ENCODE results near the gene SPEF2.
"Not testable (repeated sequence)": the region's sequence is repeated elsewhere in the genome, so short reads cannot be mapped to it uniquely, and the experiment has no call there.

Gene SPEF2

GRCh38 chr5:35820735-35821134 lies 203.1 kb downstream of the SPEF2 start:
- no peak for DNase-seq (ENCODE audit: low spot score)

- peak; percentile 62 for DNase-seq (ENCODE audit: low spot score)
Measured at GRCh38 chr5:35821513-35821912, 203.8 kb downstream of the SPEF2 start.

GRCh38 chr5:35822511-35822910 lies 204.8 kb downstream of the SPEF2 start:
- peak; percentile 63 for DNase-seq (ENCODE audit: low spot score)

GRCh38 chr5:35823347-35824098 lies 205.9 kb downstream of the SPEF2 start:
- DNase-seq (ENCODE audit: low spot score): peak; percentile 36

- no peak for DNase-seq (ENCODE audit: low spot score)
Measured at GRCh38 chr5:35826056-35826455, 208.4 kb downstream of the SPEF2 start.

GRCh38 chr5:35826554-35826953 lies 208.9 kb downstream of the SPEF2 start:
- DNase-seq (ENCODE audit: low spot score): no peak

- no peak for DNase-seq (ENCODE audit: low spot score)
Measured at GRCh38 chr5:35828082-35828598, 210.5 kb downstream of the SPEF2 start.

GRCh38 chr5:35830587-35830986 lies 212.9 kb downstream of the SPEF2 start:
- peak; percentile 82 for DNase-seq (ENCODE audit: low spot score)

- peak; percentile 43 for DNase-seq (ENCODE audit: low spot score)
Measured at GRCh38 chr5:35832762-35833161, 215.1 kb downstream of the SPEF2 start.

GRCh38 chr5:35833224-35833623 lies 215.6 kb downstream of the SPEF2 start:
- DNase-seq (ENCODE audit: low spot score): no peak

- peak; percentile 77 for DNase-seq (ENCODE audit: low spot score)
Measured at GRCh38 chr5:35835796-35836742, 218.4 kb downstream of the SPEF2 start.

GRCh38 chr5:35838370-35839042 lies 220.8 kb downstream of the SPEF2 start:
- DNase-seq (ENCODE audit: low spot score): peak; percentile 54

GRCh38 chr5:35842856-35843255 lies 225.2 kb downstream of the SPEF2 start:
- DNase-seq (ENCODE audit: low spot score): no peak

GRCh38 chr5:35845508-35845907 lies 227.8 kb downstream of the SPEF2 start:
- not testable (repeated sequence) for DNase-seq (ENCODE audit: low spot score)

- DNase-seq (ENCODE audit: low spot score): no peak
Measured at GRCh38 chr5:35847491-35847890, 229.8 kb downstream of the SPEF2 start.

- no peak for DNase-seq (ENCODE audit: low spot score)
Measured at GRCh38 chr5:35847961-35848360, 230.3 kb downstream of the SPEF2 start.

- DNase-seq (ENCODE audit: low spot score): no peak
Measured at GRCh38 chr5:35849860-35850259, 232.2 kb downstream of the SPEF2 start.

- no peak for DNase-seq (ENCODE audit: low spot score)
Measured at GRCh38 chr5:35850967-35851680, 233.5 kb downstream of the SPEF2 start.

GRCh38 chr5:35852084-35852734 lies 234.5 kb downstream of the SPEF2 start:
- peak; percentile 82 for DNase-seq (ENCODE audit: low spot score)

GRCh38 chr5:35852773-35853172 lies 235.1 kb downstream of the SPEF2 start:
- peak; percentile 56 for DNase-seq (ENCODE audit: low spot score)

GRCh38 chr5:35853631-35854030 lies 236.0 kb downstream of the SPEF2 start:
- DNase-seq (ENCODE audit: low spot score): peak; percentile 88

Data from CD4-positive, alpha-beta T cell treated with Interleukin-2 at 100 ng/mL for 4 hours (primary cell).